ENCODE results near the gene HSPA1L.
A peak's percentile ranks its signal among the peaks of the same experiment; 100 is the strongest.
"Not testable (repeated sequence)": the region's sequence is repeated elsewhere in the genome, so short reads cannot be mapped to it uniquely, and the experiment has no call there.

The HSPA1L gene

DNA sequence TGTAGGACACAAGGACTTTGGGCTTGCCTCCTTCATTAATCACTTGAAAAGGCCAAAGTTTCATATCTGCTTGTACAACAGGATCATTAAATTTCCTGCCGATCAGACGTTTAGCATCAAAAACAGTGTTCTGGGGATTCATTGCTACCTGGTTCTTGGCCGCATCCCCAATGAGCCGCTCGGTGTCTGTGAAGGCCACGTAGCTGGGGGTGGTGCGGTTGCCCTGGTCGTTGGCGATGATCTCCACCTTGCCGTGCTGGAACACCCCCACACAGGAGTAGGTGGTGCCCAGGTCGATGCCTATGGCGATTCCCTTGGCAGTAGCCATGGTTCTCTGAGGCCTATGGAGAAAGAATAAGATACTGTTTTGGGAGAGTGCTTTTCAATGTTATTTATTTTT is 3.4 kb downstream of the HSPA1L start:
- DNase-seq, result no peak

DNA sequence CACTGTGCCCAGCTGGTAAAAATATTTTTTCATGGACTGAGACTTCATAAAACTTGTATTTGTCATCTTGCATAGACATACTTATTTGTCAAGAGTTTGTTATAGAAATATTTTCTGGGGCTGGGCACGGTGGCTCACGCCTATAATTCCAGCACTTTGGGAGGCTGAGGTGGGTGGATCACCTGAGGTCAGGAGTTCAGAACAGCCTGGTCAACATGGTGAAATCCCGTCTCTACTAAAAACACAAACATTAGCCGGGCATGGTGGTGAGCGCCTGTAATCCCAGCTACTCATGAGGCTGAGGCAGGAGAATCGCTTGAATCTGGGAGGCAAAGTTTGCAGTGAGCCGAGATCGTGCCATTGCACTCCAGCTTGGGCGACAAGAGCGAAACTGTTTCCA is 6.5 kb downstream of the HSPA1L start:
- DNase-seq, result not testable (repeated sequence)

DNA sequence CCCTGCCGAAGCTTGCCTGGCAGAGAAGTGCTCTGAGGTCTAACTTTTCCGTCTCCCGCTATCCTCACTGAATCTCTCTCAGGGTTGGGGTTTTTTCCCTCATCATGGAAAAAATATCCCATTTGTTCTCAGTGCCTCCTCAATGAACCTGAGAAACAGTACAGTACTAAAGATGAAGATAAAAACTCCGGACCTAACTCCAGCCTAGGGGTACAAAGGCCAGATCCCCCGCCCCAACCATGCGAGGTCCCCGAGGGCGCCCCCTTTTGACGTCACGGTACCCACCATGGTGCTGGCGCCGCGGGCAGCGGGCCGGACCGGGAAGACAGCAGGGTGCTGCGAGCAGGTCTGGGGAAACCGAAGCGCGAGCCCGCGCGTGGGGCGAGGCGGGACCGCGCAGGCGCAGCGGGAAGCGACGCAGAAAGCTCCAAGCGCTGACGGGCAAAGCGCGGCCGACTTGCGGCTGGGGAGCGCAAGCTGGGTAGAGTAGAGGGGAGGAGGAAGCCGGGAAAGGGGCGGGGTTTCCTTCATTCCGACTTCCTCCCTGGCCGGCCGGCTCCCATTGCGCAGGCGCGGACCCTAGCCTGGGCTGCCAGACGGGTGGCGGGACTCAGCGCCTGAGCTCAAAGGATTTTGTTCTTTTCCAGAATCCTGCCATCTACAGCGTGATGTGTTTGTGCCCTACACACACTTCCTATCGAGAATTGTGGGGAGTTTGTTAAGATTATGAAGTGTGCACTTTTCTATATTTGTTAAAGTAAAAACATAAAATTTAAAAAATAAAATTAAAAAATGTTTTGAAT is 8.4 kb downstream of the HSPA1L start, which contains the start of gene LSM2:
TSS of gene LSM2 (minus strand) at position 497 of the 803 bp plus-strand sequence. CDS start at position 288, 209 bp downstream.
- peak; percentile 99 for DNase-seq

DNA sequence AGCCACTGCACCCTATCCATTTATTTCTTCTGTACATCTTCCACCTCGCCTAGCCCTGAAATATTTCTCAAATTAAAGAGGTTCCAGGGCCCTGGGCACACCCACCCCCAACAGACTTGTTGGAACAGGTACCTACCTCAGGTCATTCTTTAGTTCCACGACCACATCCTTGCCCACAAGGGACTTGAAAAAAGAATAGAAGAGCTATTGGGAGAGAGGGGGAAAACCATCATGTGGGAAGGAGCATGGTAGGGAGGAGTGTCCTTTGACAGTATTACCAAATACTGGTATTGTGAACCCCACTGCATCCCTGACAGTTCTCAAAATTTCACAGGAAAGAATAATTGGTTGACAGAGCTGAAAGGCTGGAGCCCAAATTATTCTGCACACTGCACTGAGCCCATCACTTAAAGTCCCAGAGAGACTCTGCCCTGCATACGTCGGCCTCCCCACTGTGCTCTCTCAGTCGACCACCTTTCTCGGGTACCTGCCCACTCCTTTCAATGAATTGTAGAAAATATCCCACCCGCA is 9.1 kb downstream of the HSPA1L start:
- DNase-seq, result no peak

DNA sequence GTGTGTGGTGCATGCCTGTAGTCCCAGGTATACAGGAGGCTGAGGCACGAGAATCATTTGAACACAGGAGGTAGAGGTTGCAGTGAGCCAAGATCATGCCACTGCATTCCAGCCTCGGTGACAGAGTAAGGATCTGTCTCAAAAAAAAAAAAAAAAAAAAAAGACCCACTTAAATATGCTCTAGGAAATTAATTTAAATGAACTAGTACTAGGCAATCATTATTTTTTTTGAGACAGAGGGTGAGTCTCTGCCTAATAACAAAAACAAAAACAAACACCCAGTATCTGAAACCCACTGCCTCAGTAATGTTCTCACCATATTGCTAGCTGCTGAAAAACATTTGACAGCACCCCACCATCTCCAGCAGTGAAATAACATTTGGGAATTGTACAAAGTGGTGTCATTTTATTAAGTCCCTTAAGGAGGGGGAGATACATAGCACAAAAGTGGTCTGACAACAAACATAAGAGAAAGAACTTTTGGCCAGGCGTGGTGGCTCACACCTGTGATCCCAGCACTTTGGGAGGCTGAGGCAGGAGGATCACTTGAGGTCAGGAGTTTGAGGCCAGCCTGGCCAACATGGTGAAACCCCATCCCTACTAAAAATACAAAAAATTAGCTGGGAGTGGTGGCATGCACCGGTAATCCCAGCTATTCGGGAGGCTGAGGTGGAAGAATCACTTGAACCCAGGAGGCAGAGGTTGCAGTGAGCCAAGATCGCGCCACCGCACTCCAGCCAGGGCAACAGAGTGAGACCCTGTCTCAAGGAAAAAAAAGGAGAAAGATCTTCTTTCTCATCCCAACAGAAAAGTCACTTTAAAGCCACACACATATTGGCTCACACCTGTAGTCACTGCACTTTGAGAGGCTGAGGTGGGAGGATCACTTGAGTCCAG is 13.8 kb downstream of the HSPA1L start:
- not testable (repeated sequence) for DNase-seq

DNA sequence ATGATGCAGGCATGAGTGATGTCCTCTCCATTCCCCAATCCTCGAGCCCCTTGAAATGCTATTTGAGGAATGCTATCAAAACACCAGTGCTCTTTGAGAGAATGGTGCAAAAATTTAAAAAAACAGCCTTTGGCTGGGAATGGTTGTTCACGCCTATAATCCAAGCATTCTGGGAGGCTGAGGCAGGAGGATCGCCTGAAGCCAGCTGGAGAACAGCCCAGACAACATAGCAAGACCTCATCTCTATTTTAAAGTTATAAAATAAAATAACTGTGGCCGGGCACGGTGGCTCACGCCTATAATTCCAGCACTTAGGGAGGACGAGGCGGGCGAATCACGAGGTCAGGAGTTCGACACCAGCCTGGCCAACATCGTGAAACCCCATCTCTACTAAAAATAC is 15.3 kb downstream of the HSPA1L start:
- DNase-seq, result no peak

DNA sequence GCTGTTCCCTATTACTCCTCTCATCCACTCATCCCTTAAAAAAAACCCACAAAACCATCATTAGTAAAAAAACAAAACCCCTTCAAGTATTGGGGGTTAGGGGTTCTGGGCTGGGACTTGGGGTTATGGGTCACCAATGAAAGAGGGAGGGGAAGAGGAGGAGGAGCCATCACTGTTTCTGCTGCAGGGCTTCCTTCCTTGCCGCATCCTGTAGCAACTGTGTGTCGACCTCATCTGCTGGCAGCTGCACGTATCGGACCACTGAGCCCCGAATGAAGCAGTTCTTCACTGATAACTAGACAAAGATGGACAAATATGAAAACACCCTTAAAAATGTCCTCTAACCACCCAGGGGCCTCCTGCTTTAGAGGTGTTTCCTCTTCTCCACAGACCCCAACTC is 17.5 kb downstream of the HSPA1L start:
- DNase-seq, result no peak

DNA sequence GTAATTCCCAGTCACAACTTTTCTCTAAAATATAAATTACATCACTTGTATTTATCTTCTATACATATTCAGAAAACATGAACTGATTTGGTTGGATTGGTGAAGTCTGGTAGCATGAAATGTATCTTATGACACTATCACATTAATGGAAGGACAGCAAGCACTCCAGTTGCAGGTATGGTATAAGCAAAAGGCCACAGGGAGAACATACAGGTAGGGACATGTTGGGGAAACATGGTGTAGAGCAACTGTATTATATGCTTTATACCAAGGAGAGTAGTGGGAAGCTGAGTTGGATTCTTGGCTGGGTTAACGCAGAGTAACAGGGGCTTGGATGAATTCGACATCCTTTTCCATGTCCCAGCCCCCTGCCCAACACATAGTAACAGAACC is 18.1 kb downstream of the HSPA1L start:
- DNase-seq, result no peak

DNA sequence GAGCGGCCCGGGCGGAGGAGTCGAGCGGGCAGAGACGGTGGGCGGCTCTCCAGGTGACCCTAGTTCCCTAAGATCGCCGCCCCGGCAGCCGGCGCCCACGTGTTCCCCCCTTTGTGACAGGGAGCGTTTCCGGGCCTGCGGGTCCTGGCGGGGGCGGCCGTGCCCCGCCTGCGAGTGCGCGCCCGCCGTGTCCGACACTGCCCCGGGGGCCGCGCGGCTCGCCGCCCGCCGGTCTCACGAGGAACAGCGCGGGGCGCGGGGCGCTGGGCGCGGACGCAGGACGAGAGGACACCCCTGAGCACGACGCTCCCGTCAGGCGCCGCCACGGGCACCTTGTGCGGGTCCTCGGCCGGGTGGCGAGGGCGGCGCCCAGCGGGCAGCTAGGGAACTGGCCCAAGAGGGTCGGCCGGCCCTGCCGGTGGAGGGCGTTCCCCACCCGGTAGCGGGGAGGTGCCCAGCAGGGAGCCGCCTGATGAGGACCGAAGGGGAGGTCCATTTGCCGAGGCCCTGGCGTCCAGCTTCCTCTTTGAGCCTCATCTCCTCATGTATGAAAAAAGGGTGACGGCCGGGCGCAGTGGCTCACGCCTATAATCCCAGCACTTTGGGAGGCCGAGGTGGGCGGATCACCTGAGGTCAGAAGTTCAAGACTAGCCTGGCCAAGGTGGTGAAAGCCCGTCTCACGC is 19.3 kb downstream of the HSPA1L start, which contains the start of gene VARS1:
TSS of gene VARS1 (minus strand) at position 137 of the 683 bp plus-strand sequence. CDS start 535 bp downstream, outside the sequence.
- peak; percentile 98 for DNase-seq

DNA sequence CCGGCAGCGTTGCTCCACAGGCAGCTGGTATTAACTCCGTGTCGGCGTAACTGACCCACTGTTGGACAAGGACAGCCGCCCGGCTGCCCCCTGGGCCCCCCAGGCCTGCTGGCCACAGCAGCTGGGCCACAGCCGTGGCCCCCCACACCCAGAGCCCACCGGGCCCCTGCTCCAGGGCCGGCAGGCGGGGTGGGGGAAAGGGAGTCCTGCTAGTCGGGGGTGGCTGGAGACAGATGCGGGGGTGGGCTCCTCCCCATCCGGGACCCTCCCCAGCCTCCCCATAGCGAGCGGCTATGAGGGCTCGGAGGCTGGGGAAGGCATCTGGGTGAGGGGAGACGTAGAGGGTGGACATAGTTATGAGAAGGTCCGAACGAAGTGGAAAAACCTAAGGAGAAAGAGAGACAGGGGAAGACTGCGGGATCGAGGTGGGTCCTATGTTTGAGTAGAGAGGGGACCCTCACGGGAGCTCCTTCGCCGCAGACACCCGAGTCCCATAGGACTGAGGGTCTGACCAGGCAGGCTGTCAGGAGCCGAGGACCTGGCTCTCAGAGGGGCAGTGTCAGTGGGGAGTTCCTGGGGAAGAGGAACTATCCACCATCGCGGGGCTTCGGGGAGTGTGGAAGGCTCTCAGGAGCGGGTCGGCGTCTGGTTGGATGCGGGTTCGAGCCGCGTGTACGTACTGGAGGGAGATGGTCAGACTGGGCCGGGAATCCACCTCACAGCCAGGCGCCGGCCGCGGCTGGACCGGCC is 20.0 kb downstream of the HSPA1L start:
- DNase-seq, result no peak

DNA sequence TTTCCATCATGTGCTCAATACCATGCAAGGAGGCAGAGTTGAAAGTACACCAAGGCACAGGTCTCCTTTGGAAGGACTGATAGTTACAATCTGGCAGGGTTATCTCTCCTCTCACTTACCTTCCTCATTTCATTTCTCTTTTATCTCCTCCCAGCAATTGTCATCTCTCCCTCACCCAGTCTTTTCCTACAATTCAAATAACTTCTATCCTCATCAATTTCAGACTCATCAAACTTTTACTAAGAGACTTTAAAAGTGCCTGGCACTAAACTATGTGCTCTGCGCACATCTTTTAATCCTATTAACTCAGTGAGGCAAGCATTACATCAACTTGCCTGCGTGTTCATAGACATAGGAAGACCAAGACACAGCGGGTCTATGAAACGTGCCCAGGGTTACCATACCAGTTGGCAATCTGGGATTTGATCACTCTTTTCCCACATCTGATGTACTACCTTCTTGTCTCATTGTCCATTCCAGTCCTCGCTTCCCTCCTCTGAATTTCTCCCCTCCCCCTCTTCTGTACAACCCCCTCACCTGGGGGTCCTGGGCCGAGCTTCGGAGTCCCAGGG is 20.7 kb downstream of the HSPA1L start:
- DNase-seq, result no peak

DNA sequence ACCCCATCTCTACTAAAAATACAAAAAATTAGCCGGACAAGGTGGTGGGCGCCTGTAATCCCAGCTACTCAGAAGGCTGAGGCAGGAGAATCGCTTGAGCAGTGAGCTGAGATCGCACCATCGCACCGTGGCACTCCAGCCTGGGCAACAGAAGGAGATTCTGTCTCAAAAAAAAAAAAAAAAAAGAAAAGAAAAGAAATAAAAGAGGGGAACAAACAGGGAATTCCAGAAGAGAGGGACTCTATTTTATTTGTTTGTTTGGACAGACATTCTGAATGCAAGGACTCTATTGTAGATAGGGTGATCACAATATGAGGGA is 21.2 kb downstream of the HSPA1L start:
- not testable (repeated sequence) for DNase-seq

DNA sequence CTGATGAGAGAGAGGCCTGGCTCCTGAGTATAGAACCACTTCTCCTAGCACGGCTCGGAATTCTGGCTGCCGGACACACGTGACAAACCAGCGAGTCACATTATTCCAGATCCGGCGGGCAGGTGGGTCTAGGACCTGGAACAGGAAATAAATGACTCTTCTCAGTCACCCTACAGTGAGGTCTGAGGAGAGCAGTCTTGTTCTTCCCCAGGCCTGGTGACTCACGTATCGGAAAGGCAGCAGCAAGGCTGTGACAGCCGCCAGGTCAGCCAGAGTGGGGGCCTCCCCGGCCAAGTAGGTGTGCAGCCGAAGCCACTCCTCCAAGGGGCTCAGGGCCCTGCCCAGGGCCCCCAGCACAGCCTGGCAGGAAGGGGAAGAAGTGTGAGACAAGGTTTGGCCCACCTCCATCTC is 22.3 kb downstream of the HSPA1L start:
- no peak for DNase-seq

DNA sequence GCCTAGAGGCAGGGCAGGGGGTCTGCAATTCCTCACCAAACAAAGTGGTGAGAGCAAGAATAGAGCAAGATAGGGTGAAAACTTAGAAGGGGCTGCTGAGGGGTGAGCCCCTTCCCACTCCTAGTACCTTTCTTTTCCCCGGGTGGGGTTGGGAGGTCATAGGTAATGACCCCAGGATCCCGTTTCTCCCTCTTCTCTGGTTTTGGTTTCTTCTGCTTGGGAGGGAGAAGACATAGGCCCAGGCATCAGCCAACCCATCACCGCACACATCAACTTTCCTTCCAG is 23.1 kb downstream of the HSPA1L start:
- no peak for DNase-seq

DNA sequence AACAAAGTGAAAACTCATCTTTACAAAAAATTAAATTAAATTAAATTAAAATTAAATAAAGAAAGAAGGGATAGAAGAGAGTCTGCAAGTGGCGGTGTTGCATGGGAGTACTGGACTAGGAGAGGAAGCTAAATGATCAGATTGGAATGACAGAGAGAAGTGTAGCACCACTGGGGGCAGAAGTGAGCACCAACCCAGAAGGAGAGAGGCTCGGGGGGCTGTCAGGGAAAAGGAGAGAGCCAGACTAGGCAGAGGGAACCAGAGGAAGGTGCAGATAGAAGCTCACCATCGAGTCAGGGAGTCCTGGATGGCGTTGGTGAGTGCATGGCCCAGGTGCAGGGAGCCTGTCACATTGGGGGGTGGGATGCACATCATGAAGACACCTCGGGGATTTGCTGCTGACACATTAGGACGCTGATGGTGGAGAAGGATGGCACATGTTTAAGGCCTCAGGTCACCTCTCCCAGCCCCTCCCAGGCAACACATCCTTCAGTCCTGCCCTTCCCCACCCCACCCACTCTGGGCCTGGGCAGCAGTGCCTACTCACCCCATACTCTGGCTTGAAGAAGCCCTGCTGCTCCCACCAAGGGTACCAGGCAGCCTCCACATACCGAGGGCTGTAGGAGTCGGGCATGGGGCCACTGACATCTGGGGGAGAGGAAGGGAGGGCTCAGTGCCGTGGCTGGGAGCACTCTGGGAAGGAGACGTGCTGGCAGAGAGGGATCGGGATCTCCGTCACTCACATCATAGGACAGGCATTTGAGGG is 23.6 kb downstream of the HSPA1L start:
- peak; percentile 51 for DNase-seq

DNA sequence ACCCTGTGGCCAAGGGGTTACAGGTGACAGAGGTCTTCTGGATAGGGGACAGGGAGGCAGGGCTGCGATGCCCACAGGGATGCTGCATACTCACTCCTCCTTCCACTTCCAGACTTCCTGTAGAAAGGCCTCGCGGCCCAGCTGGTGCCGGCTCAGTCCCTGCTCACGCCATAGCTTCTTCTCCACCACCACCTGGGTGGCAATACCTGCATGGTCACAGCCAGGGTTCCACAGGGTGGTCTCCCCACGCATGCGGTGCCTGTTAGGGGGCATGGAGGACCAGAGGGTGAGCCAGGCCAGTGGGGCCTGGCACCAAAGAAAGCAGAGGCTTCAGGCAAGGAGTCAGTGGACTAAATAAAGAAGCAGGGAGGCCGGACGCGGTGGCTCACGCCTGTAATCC is 29.6 kb downstream of the HSPA1L start:
- DNase-seq, result no peak

DNA sequence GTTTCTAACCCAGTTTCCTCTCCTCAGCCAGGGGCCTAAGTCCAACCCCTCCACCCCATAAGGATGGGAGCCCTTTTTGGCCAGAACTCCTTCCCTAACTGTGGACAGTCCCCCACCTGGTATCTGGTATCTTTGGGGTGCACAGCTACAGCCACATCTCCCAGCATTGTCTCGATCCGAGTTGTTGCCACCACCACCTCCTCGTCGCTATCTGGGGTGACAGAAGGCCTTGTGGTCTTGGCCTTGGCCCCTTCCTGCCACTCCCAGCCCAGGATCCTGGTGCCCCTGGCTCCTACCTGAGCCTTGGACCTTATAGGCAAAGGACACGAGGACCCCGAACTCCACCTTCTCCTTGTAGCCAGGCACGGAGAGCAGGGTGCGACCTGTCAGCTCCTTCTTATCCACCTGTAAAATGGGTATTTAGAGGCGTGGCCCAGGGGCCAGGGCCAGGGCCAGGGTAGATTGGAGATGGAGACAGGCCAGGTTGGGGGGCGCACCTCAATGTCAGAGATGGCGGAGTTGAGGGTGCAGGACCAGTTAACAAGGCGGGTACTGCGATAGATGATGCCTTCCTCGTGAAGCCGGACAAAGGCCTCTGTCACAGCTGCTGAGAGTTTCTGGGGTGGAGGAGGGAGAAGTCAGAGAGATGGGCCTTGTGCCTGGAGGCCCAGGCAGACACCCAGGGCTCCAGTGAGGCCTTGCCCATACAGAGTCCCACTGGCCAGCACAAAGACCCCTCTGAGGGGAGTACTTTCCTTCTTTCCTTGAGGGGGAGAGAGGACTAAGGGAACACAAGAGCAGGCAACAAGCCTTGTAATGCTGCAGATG is 30.8 kb downstream of the HSPA1L start:
- DNase-seq, result no peak

DNA sequence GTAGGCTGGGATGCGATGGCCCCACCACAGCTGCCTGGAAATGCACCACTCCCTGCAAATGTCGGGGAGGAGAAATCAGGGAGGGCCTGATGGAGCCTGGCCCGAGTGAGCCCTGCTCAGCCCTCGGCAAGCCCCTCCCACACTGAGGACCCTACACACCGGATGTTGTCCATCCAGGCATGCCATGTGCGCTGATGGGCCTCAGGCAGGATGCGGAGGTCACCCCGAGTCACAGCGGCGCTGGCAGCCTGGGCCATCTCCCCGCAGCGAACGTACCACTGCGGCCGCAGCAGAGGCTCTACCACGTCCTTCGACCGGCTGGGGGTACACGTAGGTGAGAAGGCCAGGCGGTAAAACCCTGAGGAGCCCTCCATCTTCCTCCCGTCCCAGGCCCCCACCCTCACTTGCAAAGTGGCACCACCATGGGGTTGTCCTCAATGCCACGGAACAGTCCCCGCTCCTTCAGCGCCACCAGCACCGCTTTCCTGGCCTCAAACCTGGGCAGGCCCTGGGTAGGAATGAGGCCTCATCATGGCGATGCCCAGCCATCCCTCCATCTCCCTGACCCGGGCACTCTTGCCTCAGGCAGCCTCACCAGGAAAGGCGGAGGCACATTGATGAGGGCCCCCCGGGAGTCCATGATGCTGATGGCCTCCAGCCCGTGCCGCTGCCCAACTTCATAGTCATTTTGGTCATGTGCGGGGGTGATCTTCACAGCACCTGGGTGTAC is 32.8 kb downstream of the HSPA1L start:
- DNase-seq, result no peak

DNA sequence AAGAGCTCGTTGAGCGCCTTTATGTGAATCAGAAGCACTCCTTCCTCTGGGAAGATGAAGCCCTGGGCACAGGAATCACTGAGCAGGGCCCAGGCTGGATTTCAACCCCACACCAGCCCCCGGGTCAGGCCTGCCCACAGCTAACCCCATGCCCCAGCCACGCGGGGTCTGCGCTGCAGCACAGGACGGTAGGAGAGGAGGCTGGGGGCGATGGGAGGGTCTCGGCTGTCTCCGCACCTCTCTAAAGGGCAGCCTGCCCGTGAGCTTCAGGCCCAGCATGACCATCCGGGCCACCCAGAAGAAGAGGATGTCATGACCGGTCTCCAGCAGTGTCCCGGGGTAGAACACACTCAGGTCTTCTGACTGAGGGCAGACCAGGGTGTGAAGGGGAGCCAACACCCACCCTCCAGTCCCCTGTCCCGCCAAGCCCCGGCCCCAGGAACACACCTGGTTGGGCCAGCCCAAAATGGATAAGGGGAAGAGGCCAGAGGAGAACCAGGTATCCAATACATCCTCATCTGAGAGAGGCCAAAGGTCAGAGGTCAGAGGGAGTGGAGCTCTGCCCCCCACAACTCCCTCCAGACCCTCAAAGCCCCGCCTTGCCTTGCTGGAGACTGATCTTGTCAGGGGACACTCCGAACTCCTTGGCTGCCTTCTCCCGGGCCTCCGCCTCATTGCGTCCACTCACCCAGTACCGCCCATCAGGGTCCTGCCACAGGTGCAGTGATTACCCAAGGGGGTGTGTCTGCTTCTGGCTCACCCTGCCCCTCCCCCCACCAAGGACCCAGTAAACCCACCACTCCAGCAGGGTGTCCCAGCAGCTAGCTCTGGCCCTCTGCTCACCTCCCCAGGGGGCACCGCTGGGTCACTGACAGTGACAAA is 33.6 kb downstream of the HSPA1L start:
- DNase-seq, result no peak
